Endodermal cell (in vitro differentiated cells): ENCODE results near the gene GFOD2. TPM values are rescaled to one million over a fixed set of nuclear protein-coding genes. Genes with fewer than 3 reads are reported as not detected.

ENCODE experiments used
- DNase-seq: peaks from one replicate; pipeline ENCODE4 v3.0.0-alpha.2; 2017
- H3K27ac ChIP-seq: 2 replicates; pipeline ENCODE4 v1.5.1; 2013; ENCODE audit warnings: mild to moderate bottlenecking, low read depth, low read length, moderate library complexity
- H3K27me3 ChIP-seq: 2 replicates; pipeline ENCODE4 v1.6.1; 2013; ENCODE audit warnings: mild to moderate bottlenecking, low read length, moderate library complexity; ENCODE audit not compliant: insufficient read depth, control insufficient read depth, poor library complexity, severe bottlenecking
- H3K36me3 ChIP-seq: 2 replicates; pipeline ENCODE4 v1.7.0; 2013; ENCODE audit warnings: mild to moderate bottlenecking, low read length, moderate library complexity; ENCODE audit not compliant: control insufficient read depth, insufficient read depth
- H3K4me1 ChIP-seq: one replicate; pipeline ENCODE4 v1.7.0; 2013; ENCODE audit warnings: low read length; ENCODE audit not compliant: control insufficient read depth, insufficient read depth
- H3K4me3 ChIP-seq: 2 replicates; pipeline ENCODE4 v1.5.1; 2013; ENCODE audit warnings: mild to moderate bottlenecking, low read length, moderate library complexity
- H3K9ac ChIP-seq: 2 replicates; pipeline ENCODE4 v1.6.1; 2013; ENCODE audit warnings: mild to moderate bottlenecking, low read length, moderate library complexity; ENCODE audit not compliant: poor library complexity, severe bottlenecking; ENCODE audit errors: extremely low read depth
- H3K9me3 ChIP-seq: 2 replicates; pipeline ENCODE4 v1.6.1; 2013; ENCODE audit warnings: mild to moderate bottlenecking, low read length, moderate library complexity; ENCODE audit not compliant: control insufficient read depth
- H3K27ac Mint-ChIP-seq: 2 replicates; pipeline ENCODE4 v1.8.0; 2020; ENCODE audit warnings: mixed read lengths
- H3K27me3 Mint-ChIP-seq: 2 replicates; pipeline ENCODE4 v1.8.0; 2021; ENCODE audit warnings: mild to moderate bottlenecking, mixed read lengths; ENCODE audit not compliant: insufficient read depth
- H3K36me3 Mint-ChIP-seq: 2 replicates; pipeline ENCODE4 v1.8.0; 2020; ENCODE audit warnings: low read depth, mixed read lengths
- H3K4me1 Mint-ChIP-seq: 2 replicates; pipeline ENCODE4 v1.8.0; 2020; ENCODE audit warnings: mixed read lengths
- H3K4me3 Mint-ChIP-seq: 2 replicates; pipeline ENCODE4 v1.8.0; 2020; ENCODE audit warnings: mild to moderate bottlenecking, moderate library complexity, mixed read lengths
- H3K9me3 Mint-ChIP-seq: 2 replicates; pipeline ENCODE4 v1.8.0; 2020; ENCODE audit warnings: mild to moderate bottlenecking, mixed read lengths
- CTCF ChIP-seq: fragments of 200-600 bp; sonication (generic); conservative IDR thresholded peaks from 2 replicates; pipeline ENCODE4 v1.5.0; 2021; ENCODE audit warnings: antibody characterized with exemption, mild to moderate bottlenecking
- WGBS, 2 experiments: methylation state at CpG; one replicate each; pipeline versions ENCODE4 v1.1.5 to v1.1.7; 2013; ENCODE audit warnings: missing lambda C conversion rate in 2 of 2, mixed read lengths in 1 of 2; ENCODE audit not compliant: insufficient coverage in 1 of 2, insufficient read length in 1 of 2; 5-methylcytosine and 5-hydroxymethylcytosine counted together
- total RNA-seq, 2 donors: library from RNA; stranded (reverse); fragmentation: NEBNext Ultra II Directional in 1 of 2; extraction: Animal tissue kit (Norgen Biotek cat#: 25700) in 1 of 2; gene quantifications; 2 replicates in 1 of 2; 3 replicates in 1 of 2; pipeline ENCODE4 v1.2.1, GENCODE V29; 2021

The GFOD2 gene
- total RNA-seq, 2 donors from 2014 or later: 18.2 to 21.2 TPM

- no peaks in the 10 kb centered on the region for H3K27me3 Mint-ChIP-seq
- 93 to 95% methylated on average over 9 to 12 of the region's 12 CpGs for WGBS, 2 experiments
- H3K27ac Mint-ChIP-seq: no peak overlapping the region
- H3K4me3 ChIP-seq: no peak overlapping the region
- no peaks in the 10 kb centered on the region for H3K9me3 Mint-ChIP-seq
- no peaks in the 10 kb centered on the region for H3K27me3 ChIP-seq
- TF ChIP-seq CTCF: no peak
- DNase-seq: peak; percentile 8
- no peaks in the 10 kb centered on the region for H3K9me3 ChIP-seq
- H3K36me3 Mint-ChIP-seq: peaks cover 15% of the 10 kb centered on the region
- H3K4me1 Mint-ChIP-seq: no peaks in the 10 kb centered on the region
- H3K36me3 ChIP-seq: peaks cover 9% of the 10 kb centered on the region
- no peak overlapping the region for H3K27ac ChIP-seq
- H3K4me1 ChIP-seq: no peaks in the 10 kb centered on the region
- no peak overlapping the region for H3K4me3 Mint-ChIP-seq
- H3K9ac ChIP-seq: no peak overlapping the region
Observed at GRCh38 chr16:67678354-67679023, 40.6 kb downstream of the GFOD2 start.

- Mint-ChIP-seq H3K4me3 (no peak overlapping the region), H3K9me3 (no peaks in the 10 kb centered on the region), H3K36me3 (peaks cover 12% of the 10 kb centered on the region), H3K4me1 (no peaks in the 10 kb centered on the region), H3K27ac (peak overlapping the region; percentile 84), H3K27me3 (no peaks in the 10 kb centered on the region)
- H3K36me3 ChIP-seq: peaks cover 3% of the 10 kb centered on the region
- no peaks in the 10 kb centered on the region for H3K9me3 ChIP-seq
- WGBS, 2 experiments: 88 to 100% methylated on average over 1 of the region's 1 CpG
- H3K4me1 ChIP-seq: no peaks in the 10 kb centered on the region
- DNase-seq: peak; percentile 73
- no peak for TF ChIP-seq CTCF
- H3K4me3 ChIP-seq: no peak overlapping the region
- no peak overlapping the region for H3K9ac ChIP-seq
- no peak overlapping the region for H3K27ac ChIP-seq
- H3K27me3 ChIP-seq: no peaks in the 10 kb centered on the region
Observed at GRCh38 chr16:67677712-67678111, 41.4 kb downstream of the GFOD2 start.

GRCh38 chr16:67676939-67677338 lies 42.2 kb downstream of the GFOD2 start:
- H3K4me3 Mint-ChIP-seq: no peak overlapping the region
- H3K36me3 Mint-ChIP-seq: peaks cover 12% of the 10 kb centered on the region
- no peaks in the 10 kb centered on the region for H3K4me1 ChIP-seq
- no peaks in the 10 kb centered on the region for H3K27me3 Mint-ChIP-seq
- H3K9me3 ChIP-seq: no peaks in the 10 kb centered on the region
- no peaks in the 10 kb centered on the region for H3K27me3 ChIP-seq
- no peak overlapping the region for H3K27ac ChIP-seq
- WGBS, 2 experiments: 91 to 95% methylated on average over 6 to 8 of the region's 8 CpGs
- no peaks in the 10 kb centered on the region for H3K4me1 Mint-ChIP-seq
- no peaks in the 10 kb centered on the region for H3K9me3 Mint-ChIP-seq
- TF ChIP-seq CTCF: no peak
- H3K4me3 ChIP-seq: no peak overlapping the region
- no peak overlapping the region for H3K27ac Mint-ChIP-seq
- no peak overlapping the region for H3K9ac ChIP-seq
- peak; percentile 8 for DNase-seq
- H3K36me3 ChIP-seq: peaks cover 3% of the 10 kb centered on the region
